Activated T-helper 17 cell treated with anti-CD3 and anti-CD28 coated beads, Interleukin-2, amount 50 U/mL, for 72 hours (primary cell): ENCODE results near the gene LOXHD1. TPM values are rescaled to one million over a fixed set of nuclear protein-coding genes. Genes with fewer than 3 reads are reported as not detected.

Source experiments
- ATAC-seq: fragments of 150-1000 bp; cut with Tn5 transposase; replicated peaks from 2 replicates; pipeline ENCODE4 v1.10.0; 2021; ENCODE audit warnings: mild to moderate bottlenecking, moderate library complexity
- H3K27ac Mint-ChIP-seq: one replicate; pipeline ENCODE4 v1.8.0; 2022; ENCODE audit warnings: mixed read lengths
- H3K27me3 Mint-ChIP-seq: one replicate; pipeline ENCODE4 v1.8.0; 2022; ENCODE audit warnings: mixed read lengths
- H3K36me3 Mint-ChIP-seq: one replicate; pipeline ENCODE4 v1.8.0; 2022; ENCODE audit warnings: low read depth, mild to moderate bottlenecking, mixed read lengths
- H3K4me1 Mint-ChIP-seq: one replicate; pipeline ENCODE4 v1.8.0; 2022; ENCODE audit warnings: mixed read lengths
- H3K4me3 Mint-ChIP-seq: one replicate; pipeline ENCODE4 v1.8.0; 2022; ENCODE audit warnings: mild to moderate bottlenecking, mixed read lengths
- H3K9me3 Mint-ChIP-seq: one replicate; pipeline ENCODE4 v1.8.0; 2022; ENCODE audit warnings: mixed read lengths
- total RNA-seq, 2 donors: library from RNA; stranded (reverse); gene quantifications; one replicate each; pipeline ENCODE4 v1.2.3, GENCODE V29; 2022

LOXHD1 gene
- total RNA-seq, 2 donors from 2014 or later, result not detected

- no peak for ATAC-seq
- Mint-ChIP-seq H3K4me1 (no peaks in the 10 kb centered on the region), H3K27me3 (peaks cover 28% of the 10 kb centered on the region), H3K4me3 (no peak overlapping the region), H3K9me3 (no peaks in the 10 kb centered on the region), H3K36me3 (no peaks in the 10 kb centered on the region), H3K27ac (no peak overlapping the region)
Observed at GRCh38 chr18:46466234-46467160, 190.5 kb downstream of the LOXHD1 start.

DNA sequence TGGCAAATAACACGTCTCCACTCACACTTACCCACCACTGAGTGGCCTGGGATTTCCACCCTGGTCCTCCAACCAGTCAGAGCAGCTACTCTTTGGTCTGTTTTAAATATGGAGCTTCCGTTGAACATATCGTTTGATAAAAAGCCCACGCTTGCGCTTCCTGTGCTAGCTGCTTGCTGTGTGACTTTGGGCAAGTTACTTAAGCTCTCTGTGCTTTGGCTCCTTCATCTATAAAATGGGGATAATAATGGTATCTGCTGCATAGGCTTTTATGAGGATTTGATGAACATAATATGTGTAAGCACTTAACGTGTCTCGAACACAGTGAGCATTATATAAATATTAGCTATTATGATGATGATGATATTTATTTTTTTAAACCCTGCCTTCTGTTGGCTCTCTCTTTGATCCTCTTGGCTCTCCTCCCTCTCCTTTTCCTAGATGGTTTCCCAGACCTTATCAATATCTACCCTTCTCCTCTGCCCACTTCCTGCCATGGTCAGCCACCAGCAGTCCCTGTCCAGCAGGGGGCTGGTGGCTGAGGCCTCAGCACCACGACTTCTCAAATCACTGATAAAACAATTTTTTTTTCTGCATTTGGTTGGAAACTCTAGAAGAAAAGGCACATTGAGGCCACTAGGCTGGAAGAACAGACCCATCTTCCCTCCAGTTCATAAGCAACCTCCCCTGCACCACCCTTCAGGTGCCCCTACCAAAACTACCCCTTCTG is 191.9 kb downstream of the LOXHD1 start:
- Mint-ChIP-seq H3K9me3 (no peaks in the 10 kb centered on the region), H3K27me3 (peaks cover 17% of the 10 kb centered on the region), H3K4me1 (no peaks in the 10 kb centered on the region), H3K27ac (no peak overlapping the region), H3K36me3 (no peaks in the 10 kb centered on the region), H3K4me3 (no peak overlapping the region)
- ATAC-seq, result no peak

- ATAC-seq, result no peak
- Mint-ChIP-seq H3K4me1 (no peaks in the 10 kb centered on the region), H3K36me3 (no peaks in the 10 kb centered on the region), H3K4me3 (no peak overlapping the region), H3K9me3 (no peaks in the 10 kb centered on the region), H3K27ac (no peak overlapping the region), H3K27me3 (peaks cover 11% of the 10 kb centered on the region)
Observed at GRCh38 chr18:46462523-46462922, 194.5 kb downstream of the LOXHD1 start.

GRCh38 chr18:46461993-46462392 is 195.0 kb downstream of the LOXHD1 start:
- ATAC-seq, result no peak
- no peaks in the 10 kb centered on the region for H3K4me1 Mint-ChIP-seq
- no peaks in the 10 kb centered on the region for H3K36me3 Mint-ChIP-seq
- no peaks in the 10 kb centered on the region for H3K9me3 Mint-ChIP-seq
- no peak overlapping the region for H3K27ac Mint-ChIP-seq
- peaks cover 15% of the 10 kb centered on the region for H3K27me3 Mint-ChIP-seq
- H3K4me3 Mint-ChIP-seq, result no peak overlapping the region

GRCh38 chr18:46460754-46461153 is 196.3 kb downstream of the LOXHD1 start:
- ATAC-seq, result no peak
- Mint-ChIP-seq H3K36me3 (no peaks in the 10 kb centered on the region), H3K27me3 (peaks cover 17% of the 10 kb centered on the region), H3K4me3 (no peak overlapping the region), H3K27ac (no peak overlapping the region), H3K4me1 (no peaks in the 10 kb centered on the region), H3K9me3 (no peaks in the 10 kb centered on the region)

GRCh38 chr18:46459789-46460455 is 197.1 kb downstream of the LOXHD1 start:
- H3K4me1 Mint-ChIP-seq, result no peaks in the 10 kb centered on the region
- no peak overlapping the region for H3K4me3 Mint-ChIP-seq
- H3K27me3 Mint-ChIP-seq, result peaks cover 12% of the 10 kb centered on the region
- no peaks in the 10 kb centered on the region for H3K36me3 Mint-ChIP-seq
- H3K9me3 Mint-ChIP-seq, result no peaks in the 10 kb centered on the region
- ATAC-seq, result no peak
- H3K27ac Mint-ChIP-seq, result no peak overlapping the region

GRCh38 chr18:46458472-46458871 is 198.5 kb downstream of the LOXHD1 start:
- H3K4me3 Mint-ChIP-seq, result no peak overlapping the region
- no peak for ATAC-seq
- H3K27me3 Mint-ChIP-seq, result peaks cover 9% of the 10 kb centered on the region
- H3K4me1 Mint-ChIP-seq, result no peaks in the 10 kb centered on the region
- H3K36me3 Mint-ChIP-seq, result no peaks in the 10 kb centered on the region
- H3K9me3 Mint-ChIP-seq, result no peaks in the 10 kb centered on the region
- H3K27ac Mint-ChIP-seq, result no peak overlapping the region

GRCh38 chr18:46456691-46457090 is 200.3 kb downstream of the LOXHD1 start:
- no peak for ATAC-seq
- Mint-ChIP-seq H3K36me3 (no peaks in the 10 kb centered on the region), H3K9me3 (no peaks in the 10 kb centered on the region)

DNA sequence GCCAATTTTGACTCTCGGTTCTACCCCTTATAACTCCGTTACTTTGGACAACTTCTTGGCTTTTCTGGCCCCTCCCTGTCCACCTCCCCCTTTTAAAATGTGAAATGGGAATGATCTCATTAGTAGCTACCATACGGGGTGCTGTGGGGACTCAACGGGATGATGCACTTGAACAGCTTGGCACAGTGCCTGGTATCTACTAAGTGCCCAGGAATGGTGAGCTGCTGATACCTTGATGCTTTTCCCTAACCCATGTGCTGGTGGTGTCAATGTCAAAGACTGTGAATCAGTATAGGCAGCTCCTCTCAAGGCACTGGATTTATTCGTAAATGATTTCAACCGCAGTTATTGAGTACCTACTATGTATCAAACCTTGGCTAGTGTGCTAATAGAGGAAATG is 204.2 kb downstream of the LOXHD1 start:
- no peak for ATAC-seq
- Mint-ChIP-seq H3K36me3 (no peaks in the 10 kb centered on the region), H3K9me3 (no peaks in the 10 kb centered on the region), H3K27ac (no peak overlapping the region), H3K4me3 (no peak overlapping the region), H3K4me1 (no peaks in the 10 kb centered on the region), H3K27me3 (peaks cover 25% of the 10 kb centered on the region)

More at GRCh38 chr18:46456691-46457090, 200.3 kb downstream of the LOXHD1 start:
- Mint-ChIP-seq H3K27me3 (peaks cover 17% of the 10 kb centered on the region), H3K27ac (no peak overlapping the region), H3K4me3 (no peak overlapping the region), H3K4me1 (no peaks in the 10 kb centered on the region)

- Mint-ChIP-seq H3K27me3 (peaks cover 29% of the 10 kb centered on the region), H3K36me3 (no peaks in the 10 kb centered on the region), H3K4me1 (no peaks in the 10 kb centered on the region), H3K9me3 (no peaks in the 10 kb centered on the region), H3K4me3 (no peak overlapping the region), H3K27ac (no peak overlapping the region)
- ATAC-seq, result peak; percentile 80
Observed at GRCh38 chr18:46449499-46449898, 207.5 kb downstream of the LOXHD1 start.

DNA sequence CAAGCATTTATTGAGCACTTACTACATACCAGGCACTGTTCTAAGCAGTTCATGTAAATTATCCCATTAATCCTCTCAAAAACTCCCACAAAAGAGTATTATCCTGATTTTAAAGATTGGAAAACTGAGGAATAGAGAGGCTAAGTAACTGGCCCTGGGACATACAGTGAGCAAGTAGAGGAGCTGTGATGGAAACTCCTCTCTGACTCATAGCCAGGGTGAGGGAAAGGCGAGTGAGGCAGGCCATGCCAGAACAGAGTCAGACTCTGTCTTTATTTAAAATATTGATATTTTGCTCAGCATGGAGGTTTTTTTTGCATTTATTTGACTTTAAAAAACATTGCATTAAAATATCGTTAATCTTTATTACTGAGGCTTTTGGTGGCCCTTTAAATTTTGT is 208.0 kb downstream of the LOXHD1 start:
- H3K9me3 Mint-ChIP-seq, result no peaks in the 10 kb centered on the region
- H3K36me3 Mint-ChIP-seq, result no peaks in the 10 kb centered on the region
- ATAC-seq, result peak; percentile 70
- H3K27me3 Mint-ChIP-seq, result peaks cover 29% of the 10 kb centered on the region
- H3K4me1 Mint-ChIP-seq, result no peaks in the 10 kb centered on the region
- H3K27ac Mint-ChIP-seq, result no peak overlapping the region
- H3K4me3 Mint-ChIP-seq, result no peak overlapping the region

DNA sequence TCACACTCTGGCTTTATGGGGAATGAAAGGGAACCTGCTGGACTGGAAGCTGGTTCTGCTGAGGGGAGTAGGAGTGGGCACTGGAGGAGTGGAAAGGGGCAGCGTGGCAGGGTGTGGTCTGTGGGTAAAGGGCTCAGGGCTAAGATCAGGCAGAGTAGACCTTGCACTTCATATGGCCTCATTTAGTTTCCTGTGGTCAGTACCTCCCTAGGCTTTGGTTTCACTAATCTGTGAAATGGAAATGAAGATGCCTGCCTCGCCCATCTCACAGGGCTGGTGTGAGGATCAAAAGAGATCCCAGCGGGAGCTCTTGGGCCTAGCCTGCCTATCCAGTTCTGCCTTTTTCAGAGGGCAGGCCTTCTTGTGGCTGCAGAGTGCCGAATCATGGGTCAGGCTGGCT is 208.7 kb downstream of the LOXHD1 start:
- ATAC-seq, result no peak
- H3K4me1 Mint-ChIP-seq, result no peaks in the 10 kb centered on the region

DNA sequence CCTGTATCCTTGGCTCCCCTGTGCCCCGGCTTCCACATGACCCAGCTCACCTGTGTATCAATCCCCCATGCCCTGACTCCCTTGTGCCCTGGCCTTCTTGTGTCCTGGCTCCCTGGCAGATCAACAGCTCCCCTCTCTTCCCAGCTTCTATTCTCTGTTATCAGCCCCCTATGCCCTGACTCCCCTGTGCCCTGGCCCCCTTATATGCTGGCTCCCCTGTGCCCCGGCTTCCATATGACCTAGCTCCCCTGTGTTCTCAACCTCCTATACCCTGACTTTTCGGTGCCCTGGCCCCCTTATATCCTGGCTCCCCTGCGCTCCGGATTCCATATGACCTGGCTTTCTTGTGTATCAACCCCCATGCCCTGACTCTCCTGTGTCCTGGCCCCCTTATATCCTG is 209.2 kb downstream of the LOXHD1 start:
- Mint-ChIP-seq H3K36me3 (no peaks in the 10 kb centered on the region), H3K4me1 (no peaks in the 10 kb centered on the region), H3K9me3 (no peaks in the 10 kb centered on the region), H3K27me3 (peaks cover 25% of the 10 kb centered on the region), H3K27ac (no peak overlapping the region), H3K4me3 (no peak overlapping the region)
- ATAC-seq, result no peak

More for the DNA sequence above, 208.7 kb downstream of the LOXHD1 start:
- no peaks in the 10 kb centered on the region for H3K9me3 Mint-ChIP-seq
- peaks cover 29% of the 10 kb centered on the region for H3K27me3 Mint-ChIP-seq
- no peak overlapping the region for H3K27ac Mint-ChIP-seq
- no peak overlapping the region for H3K4me3 Mint-ChIP-seq
- H3K36me3 Mint-ChIP-seq, result no peaks in the 10 kb centered on the region

- H3K27ac Mint-ChIP-seq, result no peak overlapping the region
- H3K4me3 Mint-ChIP-seq, result no peak overlapping the region
- peaks cover 23% of the 10 kb centered on the region for H3K27me3 Mint-ChIP-seq
- H3K36me3 Mint-ChIP-seq, result no peaks in the 10 kb centered on the region
- no peak for ATAC-seq
- H3K4me1 Mint-ChIP-seq, result no peaks in the 10 kb centered on the region
- H3K9me3 Mint-ChIP-seq, result no peaks in the 10 kb centered on the region
Observed at GRCh38 chr18:46447323-46447722, 209.7 kb downstream of the LOXHD1 start.
